GM12878 (cell line): ENCODE results near the gene ZNF407. TPM values are rescaled to one million over a fixed set of nuclear protein-coding genes. Genes with fewer than 3 reads are reported as not detected.

Experiments used
- ATAC-seq: fragments of 200-7000 bp; cut with Tn5 transposase; 3 replicates; pipeline ENCODE4 v1.9.1; 2020; ENCODE audit warnings: mild to moderate bottlenecking, moderate library complexity
- BruUV-seq: library from RNA; stranded (reverse); fragments of 400-500 nt; replicated peaks from 2 replicates; lab custom pipeline; 2021; lab: Mats Ljungman, UMichigan
- CTCF ChIA-PET: fragments of 300-600 bp; sonication (Branson Sonifier 250); formaldehyde crosslinking; extraction: SDS; loops from one replicate; lab custom pipeline; 2021; ENCODE audit warnings: inconsistent platforms; lab: Yijun Ruan, JAX
- POLR2A ChIA-PET: fragments of 350-600 bp; formaldehyde crosslinking; extraction: SDS; loops from one replicate; lab custom pipeline; 2021; ENCODE audit warnings: inconsistent platforms; lab: Charles Lee
- RAD21 ChIA-PET: fragments of 300-600 bp; sonication (Branson Sonifier 250); formaldehyde crosslinking; loops from one replicate; lab custom pipeline; 2023; ENCODE audit warnings: antibody characterized with exemption; ENCODE audit not compliant: unreplicated experiment; lab: Charles Lee
- SMC1A ChIA-PET: fragments of 300-600 bp; sonication (Branson Sonifier 250); formaldehyde crosslinking; loops from one replicate; lab custom pipeline; 2023; ENCODE audit not compliant: unreplicated experiment, uncharacterized antibody; lab: Charles Lee
- DNase-seq: peaks from one replicate; pipeline ENCODE4 v3.0.0-alpha.2; 2011; ENCODE audit warnings: low read depth, low spot score
- FAIRE-seq: peaks from 3 replicates; lab custom pipeline; 2011; peaks lifted over from hg19 to GRCh38; lab: Jason Lieb, UNC
- H2AFZ ChIP-seq: 2 replicates; pipeline ENCODE4 v1.6.0; 2011; ENCODE audit warnings: low read depth, low read length, control low read depth; ENCODE audit not compliant: control insufficient read depth
- H3K27ac ChIP-seq: 2 replicates; pipeline ENCODE4 v1.5.1; 2011; ENCODE audit warnings: control low read depth; ENCODE audit not compliant: control insufficient read depth, insufficient read depth
- H3K27me3 ChIP-seq, 2 experiments: replicated peaks in 1 of 2; 2 replicates each; pipeline versions ENCODE4 v1.6.0 to v1.6.1; 2011; ENCODE audit warnings: low read length in 1 of 2; ENCODE audit not compliant: control insufficient read depth in 2 of 2, insufficient read depth in 2 of 2
- H3K36me3 ChIP-seq, 2 experiments: 2 replicates each; pipeline ENCODE4 v1.5.1; 2011; ENCODE audit warnings: low read length in 1 of 2; ENCODE audit not compliant: control insufficient read depth in 2 of 2, insufficient read depth in 2 of 2
- H3K4me1 ChIP-seq: 2 replicates; pipeline ENCODE4 v1.6.1; 2011; ENCODE audit warnings: mild to moderate bottlenecking, low read length, moderate library complexity, mixed read lengths; ENCODE audit not compliant: control insufficient read depth, insufficient read depth
- H3K4me2 ChIP-seq: 2 replicates; pipeline ENCODE4 v1.6.0; 2011; ENCODE audit warnings: control low read depth; ENCODE audit not compliant: control insufficient read depth, insufficient read depth
- H3K4me3 ChIP-seq: fragments of 200-600 bp; sonication (generic); 2 replicates; pipeline ENCODE4 v1.5.1; 2016
- H3K79me2 ChIP-seq: 2 replicates; pipeline ENCODE4 v1.6.0; 2011; ENCODE audit warnings: low read length; ENCODE audit not compliant: control insufficient read depth, insufficient read depth
- H3K9ac ChIP-seq: 2 replicates; pipeline ENCODE4 v1.8.0; 2011; ENCODE audit warnings: low read length, control low read depth, mixed read lengths; ENCODE audit not compliant: control insufficient read depth, insufficient read depth
- H3K9me3 ChIP-seq: replicated peaks from 3 replicates; pipeline ENCODE4 v1.5.1; 2011; ENCODE audit warnings: mild to moderate bottlenecking, low read length; ENCODE audit not compliant: control insufficient read depth, insufficient read depth
- H4K20me1 ChIP-seq: 2 replicates; pipeline ENCODE4 v1.6.0; 2011; ENCODE audit not compliant: control insufficient read depth, insufficient read depth
- NR2C2 ChIP-seq: IDR thresholded peaks from 2 replicates; pipeline ENCODE4 v1.6.1; 2011; ENCODE audit warnings: borderline replicate concordance, low read depth; ENCODE audit not compliant: control insufficient read depth, insufficient read length
- SPI1 ChIP-seq: IDR thresholded peaks from 2 replicates; pipeline ENCODE4 v1.6.1; 2011; ENCODE audit warnings: low read depth, mild to moderate bottlenecking, low read length, moderate library complexity, borderline replicate concordance; ENCODE audit not compliant: insufficient read depth
- WGBS: methylation state at CpG from one replicate; pipeline ENCODE4 v1.1.6; 2016; ENCODE audit warnings: low lambda C conversion rate; ENCODE audit not compliant: insufficient replicate concordance, insufficient coverage; ENCODE audit errors: missing lambda C conversion rate; 5-methylcytosine and 5-hydroxymethylcytosine counted together
- in situ Hi-C: fragments of 300-500 bp; cut with MboI; formaldehyde crosslinking; loops from 9 replicates; pipeline ENCODE4 v1.14.3; 2018; ENCODE audit warnings: mixed read lengths
- intact Hi-C: fragments of 100-400 bp; cut with micrococcal nuclease; formaldehyde crosslinking; loops from one replicate; pipeline ENCODE4 v1.14.2; 2022; ENCODE audit not compliant: unreplicated experiment
- polyA plus RNA-seq, 11 experiments: library from polyadenylated mRNA; depleted of rRNA in 4 of 11; unstranded in 6 of 11; stranded (reverse) in 5 of 11; fragments of >200 nt; fragmentation: Nextera tagmentation in 4 of 11; fragmentation: Illumina TruSeq in 1 of 11; extraction: Ambion mirVana in 4 of 11; extraction: Trizol in 1 of 11; gene quantifications; 1 replicate in 1 of 11; 2 replicates in 10 of 11; pipeline versions ENCODE4 v1.2.1 to v1.2.3, GENCODE V29; 2011 to 2016; ENCODE audit warnings: inconsistent platforms in 2 of 11, missing spikeins in 2 of 11, low read depth in 1 of 11
- total RNA-seq, 4 experiments: library from RNA; depleted of rRNA in 3 of 4; stranded (reverse); fragments of >200 nt in 3 of 4; fragmentation: Illumina TruSeq in 1 of 4; extraction: Trizol in 1 of 4; gene quantifications; 2 replicates each; pipeline versions ENCODE4 v1.2.1 to v1.2.3, GENCODE V29; 2013 to 2021
- TF ChIP-seq, protein P1 (sequence below): IDR thresholded peaks from 2 replicates; pipeline ENCODE4 v1.6.1; 2012; ENCODE audit warnings: improper control_type of control experiment, low read depth, low read length; ENCODE audit not compliant: insufficient replicate concordance

ZNF407 gene
- total and polyA plus RNA-seq, 10 of the 15 experiments (the other 5 are each of a cell fraction or from before 2014, with no cell fraction given), result 0.69 to 11.6 (median 5.3) TPM

DNA sequence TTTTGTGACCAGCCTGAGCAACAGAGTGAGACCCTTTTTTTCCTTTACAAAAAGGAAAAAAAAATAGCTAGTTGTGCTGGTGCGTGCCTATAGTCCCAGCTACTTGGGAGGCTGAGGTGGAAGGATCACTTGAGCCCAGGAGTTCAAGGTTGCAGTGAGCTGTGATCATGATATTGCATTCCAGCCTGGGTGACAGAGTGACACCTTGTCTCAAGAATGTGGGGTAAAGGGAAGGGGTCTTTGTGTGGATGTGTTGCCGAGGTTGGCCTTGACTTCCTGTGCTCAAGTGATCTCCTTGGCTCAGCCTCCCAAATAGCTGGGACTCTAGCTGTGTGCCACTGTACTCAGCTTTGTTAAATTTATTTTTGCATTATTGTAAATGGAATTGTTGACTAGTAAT lies 120.6 kb downstream of the ZNF407 start:
- Histone ChIP-seq H2AFZ (no peak overlapping the region), H3K79me2 (no peaks in the 10 kb centered on the region), H4K20me1 (no peaks in the 10 kb centered on the region), H3K9me3 (no peaks in the 10 kb centered on the region), H3K36me3 (no peaks in the 10 kb centered on the region), H3K4me1 (no peaks in the 10 kb centered on the region), H3K4me2 (no peak overlapping the region), H3K9ac (no peak overlapping the region), H3K27me3 (no peaks in the 10 kb centered on the region), H3K27ac (no peak overlapping the region), H3K4me3 (no peak overlapping the region)
- SMC1A ChIA-PET, result interaction anchor here (0.8 to 1.4 kb wide), 5 partner anchors 17 to 107 kb away, joined by 3 read pairs; no protein-coding TSS in a partner anchor
- BruUV-seq, result no TSS peak
- WGBS, result 100% methylated on average over 2 of the region's 2 CpGs
- intact Hi-C loops, result no loop called here
- in situ Hi-C loops, result no loop called here
- DNase-seq (no peak), FAIRE-seq (no peak), ATAC-seq (no peak)
- CTCF ChIA-PET, result interaction anchor here (0.7 to 1.0 kb wide), 3 partner anchors 10 to 54 kb away, joined by 3 to 4 read pairs (median 3); no protein-coding TSS in a partner anchor
- POLR2A ChIA-PET, result no interaction called here
- RAD21 ChIA-PET, result no interaction called here
- TF ChIP-seq NR2C2 (no peak), SPI1 (no peak)
- TF ChIP-seq, protein P1, sequence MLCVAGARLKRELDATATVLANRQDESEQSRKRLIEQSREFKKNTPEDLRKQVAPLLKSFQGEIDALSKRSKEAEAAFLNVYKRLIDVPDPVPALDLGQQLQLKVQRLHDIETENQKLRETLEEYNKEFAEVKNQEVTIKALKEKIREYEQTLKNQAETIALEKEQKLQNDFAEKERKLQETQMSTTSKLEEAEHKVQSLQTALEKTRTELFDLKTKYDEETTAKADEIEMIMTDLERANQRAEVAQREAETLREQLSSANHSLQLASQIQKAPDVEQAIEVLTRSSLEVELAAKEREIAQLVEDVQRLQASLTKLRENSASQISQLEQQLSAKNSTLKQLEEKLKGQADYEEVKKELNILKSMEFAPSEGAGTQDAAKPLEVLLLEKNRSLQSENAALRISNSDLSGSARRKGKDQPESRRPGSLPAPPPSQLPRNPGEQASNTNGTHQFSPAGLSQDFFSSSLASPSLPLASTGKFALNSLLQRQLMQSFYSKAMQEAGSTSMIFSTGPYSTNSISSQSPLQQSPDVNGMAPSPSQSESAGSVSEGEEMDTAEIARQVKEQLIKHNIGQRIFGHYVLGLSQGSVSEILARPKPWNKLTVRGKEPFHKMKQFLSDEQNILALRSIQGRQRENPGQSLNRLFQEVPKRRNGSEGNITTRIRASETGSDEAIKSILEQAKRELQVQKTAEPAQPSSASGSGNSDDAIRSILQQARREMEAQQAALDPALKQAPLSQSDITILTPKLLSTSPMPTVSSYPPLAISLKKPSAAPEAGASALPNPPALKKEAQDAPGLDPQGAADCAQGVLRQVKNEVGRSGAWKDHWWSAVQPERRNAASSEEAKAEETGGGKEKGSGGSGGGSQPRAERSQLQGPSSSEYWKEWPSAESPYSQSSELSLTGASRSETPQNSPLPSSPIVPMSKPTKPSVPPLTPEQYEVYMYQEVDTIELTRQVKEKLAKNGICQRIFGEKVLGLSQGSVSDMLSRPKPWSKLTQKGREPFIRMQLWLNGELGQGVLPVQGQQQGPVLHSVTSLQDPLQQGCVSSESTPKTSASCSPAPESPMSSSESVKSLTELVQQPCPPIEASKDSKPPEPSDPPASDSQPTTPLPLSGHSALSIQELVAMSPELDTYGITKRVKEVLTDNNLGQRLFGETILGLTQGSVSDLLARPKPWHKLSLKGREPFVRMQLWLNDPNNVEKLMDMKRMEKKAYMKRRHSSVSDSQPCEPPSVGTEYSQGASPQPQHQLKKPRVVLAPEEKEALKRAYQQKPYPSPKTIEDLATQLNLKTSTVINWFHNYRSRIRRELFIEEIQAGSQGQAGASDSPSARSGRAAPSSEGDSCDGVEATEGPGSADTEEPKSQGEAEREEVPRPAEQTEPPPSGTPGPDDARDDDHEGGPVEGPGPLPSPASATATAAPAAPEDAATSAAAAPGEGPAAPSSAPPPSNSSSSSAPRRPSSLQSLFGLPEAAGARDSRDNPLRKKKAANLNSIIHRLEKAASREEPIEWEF, result no peak
- TF ChIP-seq, all 136 proteins: peak for 0
